Fibroblast of upper back skin (primary cell): ENCODE data around the gene SMPX.
A peak's percentile ranks its signal among the peaks of the same experiment; 100 is the strongest.

Experiments used
- DNase-seq: peaks from one replicate; pipeline ENCODE4 v3.0.0-alpha.2; 2013

The SMPX gene

GRCh38 chrX:21741869-21742701 is 15.8 kb downstream of the SMPX start:
- no peak for DNase-seq

- DNase-seq, result no peak
Observed at GRCh38 chrX:21741364-21741763, 16.6 kb downstream of the SMPX start.

GRCh38 chrX:21740329-21741274 is 17.3 kb downstream of the SMPX start:
- no peak for DNase-seq

GRCh38 chrX:21738950-21739287 is 19.0 kb downstream of the SMPX start:
- no peak for DNase-seq

- peak; percentile 28 for DNase-seq
Observed at GRCh38 chrX:21738210-21738949, 19.5 kb downstream of the SMPX start.

- no peak for DNase-seq
Observed at GRCh38 chrX:21735768-21736127, 22.2 kb downstream of the SMPX start.

GRCh38 chrX:21735038-21735767 is 22.7 kb downstream of the SMPX start:
- DNase-seq, result peak; percentile 72

GRCh38 chrX:21734175-21734574 is 23.7 kb downstream of the SMPX start:
- DNase-seq, result no peak

- DNase-seq, result no peak
Observed at GRCh38 chrX:21733705-21734104, 24.2 kb downstream of the SMPX start.

GRCh38 chrX:21730026-21730425 is 27.9 kb downstream of the SMPX start:
- peak; percentile 78 for DNase-seq

- no peak for DNase-seq
Observed at GRCh38 chrX:21728276-21728968, 29.5 kb downstream of the SMPX start.

- no peak for DNase-seq
Observed at GRCh38 chrX:21725916-21726315, 32.0 kb downstream of the SMPX start.

- DNase-seq, result peak; percentile 58
Observed at GRCh38 chrX:21725496-21725895, 32.4 kb downstream of the SMPX start.

GRCh38 chrX:21723814-21724213 is 34.1 kb downstream of the SMPX start:
- no peak for DNase-seq

- peak; percentile 73 for DNase-seq
Observed at GRCh38 chrX:21723084-21723483, 34.8 kb downstream of the SMPX start.

GRCh38 chrX:21721195-21721594 is 36.7 kb downstream of the SMPX start:
- peak; percentile 65 for DNase-seq

GRCh38 chrX:21718575-21718974 is 39.3 kb downstream of the SMPX start:
- DNase-seq, result no peak

GRCh38 chrX:21717802-21718201 is 40.1 kb downstream of the SMPX start:
- no peak for DNase-seq

GRCh38 chrX:21715825-21716224 is 42.1 kb downstream of the SMPX start:
- DNase-seq, result no peak

- DNase-seq, result no peak
Observed at GRCh38 chrX:21715337-21715736, 42.6 kb downstream of the SMPX start.

- no peak for DNase-seq
Observed at GRCh38 chrX:21711848-21712197, 46.1 kb downstream of the SMPX start.
